SU-DHL-6 (cell line): ENCODE measurements around the gene NUP210L.

Source experiments
- H2AFZ ChIP-seq: fragments of 200-600 bp; sonication (generic); 2 replicates; pipeline ENCODE4 v1.6.1; 2014; ENCODE audit warnings: low read depth, mild to moderate bottlenecking, moderate library complexity, mixed read lengths, antibody characterized with exemption, low read length; ENCODE audit not compliant: severe bottlenecking
- H3F3A ChIP-seq: fragments of 200-600 bp; shearing (Covaris generic); 2 replicates; pipeline ENCODE4 v1.6.0; 2016; ENCODE audit warnings: antibody characterized with exemption, mild to moderate bottlenecking; ENCODE audit not compliant: insufficient read depth
- H3K27ac ChIP-seq: fragments of 200-600 bp; sonication (generic); 2 replicates; pipeline ENCODE4 v1.5.1; 2016; ENCODE audit warnings: low read depth, mild to moderate bottlenecking, low read length, moderate library complexity, mixed read lengths
- H3K27me3 ChIP-seq: fragments of 200-600 bp; sonication (generic), shearing (Covaris generic); 2 replicates; pipeline ENCODE4 v1.6.0; 2014; ENCODE audit warnings: mild to moderate bottlenecking, low read length
- H3K36me3 ChIP-seq: fragments of 200-600 bp; sonication (generic); 2 replicates; pipeline ENCODE4 v1.6.1; 2014; ENCODE audit warnings: mild to moderate bottlenecking, low read length, mixed read lengths
- H3K4me2 ChIP-seq: fragments of 300-600, 200-600 bp; shearing (Covaris generic), sonication (generic); 2 replicates; pipeline ENCODE4 v1.6.0; 2014; ENCODE audit warnings: low read length, low read depth, mild to moderate bottlenecking; ENCODE audit not compliant: poor library complexity, severe bottlenecking
- H3K4me3 ChIP-seq: fragments of 200-600 bp; sonication (generic); 2 replicates; pipeline ENCODE4 v1.5.1; 2014; ENCODE audit warnings: antibody characterized with exemption, low read length, mild to moderate bottlenecking, mixed read lengths; ENCODE audit not compliant: insufficient read depth, poor library complexity, severe bottlenecking
- H3K79me2 ChIP-seq: fragments of 200-600 bp; sonication (generic); 2 replicates; pipeline ENCODE4 v1.6.1; 2014; ENCODE audit warnings: mild to moderate bottlenecking, low read length, moderate library complexity; ENCODE audit not compliant: insufficient read depth
- H3K9ac ChIP-seq: fragments of 200-600 bp; sonication (generic); 2 replicates; pipeline ENCODE4 v1.7.0; 2014; ENCODE audit warnings: mild to moderate bottlenecking, low read length
- H3K9me2 ChIP-seq: fragments of 200-600 bp; sonication (generic); replicated peaks from 2 replicates; pipeline ENCODE4 v1.6.1; 2014; ENCODE audit warnings: low read length; ENCODE audit not compliant: insufficient read depth
- H3K9me3 ChIP-seq: fragments of 200-600 bp; sonication (generic); 2 replicates; pipeline ENCODE4 v1.6.1; 2014; ENCODE audit warnings: low read length, mixed read lengths; ENCODE audit not compliant: insufficient read depth
- H4K20me1 ChIP-seq: fragments of 200-600 bp; sonication (generic); 2 replicates; pipeline ENCODE4 v1.6.1; 2014; ENCODE audit warnings: low read depth, mild to moderate bottlenecking, antibody characterized with exemption, low read length, moderate library complexity, mixed read lengths
- CTCF ChIP-seq: fragments of 200-600 bp; sonication (generic); IDR thresholded peaks from one replicate; pipeline ENCODE4 v1.5.1; 2017; ENCODE audit warnings: antibody characterized with exemption, mild to moderate bottlenecking, low read length, moderate library complexity; ENCODE audit not compliant: insufficient read depth, poor library complexity, severe bottlenecking
- EZH2phosphoT487 ChIP-seq: fragments of 200-600 bp; sonication (generic), shearing (Covaris generic); conservative IDR thresholded peaks from 2 replicates; pipeline ENCODE4 v1.6.1; 2018; ENCODE audit warnings: mild to moderate bottlenecking, antibody characterized with exemption, low read length, moderate library complexity, mixed read lengths

The NUP210L gene

GRCh38 chr1:153962088-153963029 is 192.5 kb downstream of the NUP210L start:
- Histone ChIP-seq H3K4me3 (peak overlapping the region; percentile 60), H4K20me1 (no peaks in the 10 kb centered on the region), H3K4me2 (peak overlapping the region; percentile 85), H3K36me3 (no peaks in the 10 kb centered on the region), H3K79me2 (peaks cover 40% of the 10 kb centered on the region), H3K27me3 (no peaks in the 10 kb centered on the region), H3F3A (peaks cover 39% of the 10 kb centered on the region), H3K9me3 (no peaks in the 10 kb centered on the region), H3K27ac (peak overlapping the region; percentile 57), H3K9ac (peak overlapping the region; percentile 73), H3K9me2 (no peaks in the 10 kb centered on the region), H2AFZ (no peak overlapping the region)
- TF ChIP-seq CTCF (no peak), EZH2phosphoT487 (no peak)

- peaks cover 44% of the 10 kb centered on the region for H3K79me2 ChIP-seq
- H3K4me3 ChIP-seq, result peak overlapping the region; percentile 60
- H3K4me2 ChIP-seq, result peak overlapping the region; percentile 85
- H4K20me1 ChIP-seq, result no peaks in the 10 kb centered on the region
- H3K9ac ChIP-seq, result peak overlapping the region; percentile 73
- H3K27ac ChIP-seq, result peak overlapping the region; percentile 57
- H3K9me3 ChIP-seq, result no peaks in the 10 kb centered on the region
- no peak for TF ChIP-seq CTCF
- TF ChIP-seq EZH2phosphoT487, result no peak
- H2AFZ ChIP-seq, result no peak overlapping the region
- no peaks in the 10 kb centered on the region for H3K9me2 ChIP-seq
- no peaks in the 10 kb centered on the region for H3K27me3 ChIP-seq
- peaks cover 31% of the 10 kb centered on the region for H3F3A ChIP-seq
- no peaks in the 10 kb centered on the region for H3K36me3 ChIP-seq
Measured at GRCh38 chr1:153961421-153961820, 193.5 kb downstream of the NUP210L start.

GRCh38 chr1:153960206-153960605 is 194.7 kb downstream of the NUP210L start:
- H3K4me2 ChIP-seq, result no peak overlapping the region
- H3K79me2 ChIP-seq, result peaks cover 55% of the 10 kb centered on the region
- TF ChIP-seq EZH2phosphoT487 (no peak), CTCF (no peak)
- H3K36me3 ChIP-seq, result no peaks in the 10 kb centered on the region
- H3K9me3 ChIP-seq, result no peaks in the 10 kb centered on the region
- no peak overlapping the region for H3K9ac ChIP-seq
- H3K4me3 ChIP-seq, result no peak overlapping the region
- H3K9me2 ChIP-seq, result no peaks in the 10 kb centered on the region
- no peak overlapping the region for H3K27ac ChIP-seq
- peaks cover 25% of the 10 kb centered on the region for H3F3A ChIP-seq
- H4K20me1 ChIP-seq, result no peaks in the 10 kb centered on the region
- H2AFZ ChIP-seq, result no peak overlapping the region
- H3K27me3 ChIP-seq, result no peaks in the 10 kb centered on the region
